Right lobe of liver (tissue), 6 donors: Measurements from ENCODE around the gene HTR4. TPM values are rescaled to one million over a fixed set of nuclear protein-coding genes. Genes with fewer than 3 reads are reported as not detected.

Experiments
- ATAC-seq, 4 donors: fragments of 200-7000 bp; cut with Tn5 transposase; one replicate each; pipeline ENCODE4 v1.9.1; 2020; ENCODE audit warnings: mild to moderate bottlenecking in 4 of 4, moderate library complexity in 4 of 4
- DNase-seq, 3 donors: peaks; one replicate each; pipeline ENCODE4 v3.0.0-alpha.2; 2020
- H3K27ac ChIP-seq, 3 donors: fragments of 200-600 bp; one replicate each; pipeline ENCODE4 v1.8.0; 2022
- H3K27me3 ChIP-seq, 2 donors: fragments of 200-600 bp; one replicate each; pipeline ENCODE4 v1.8.0; 2022
- H3K36me3 ChIP-seq, 4 donors: fragments of 200-600 bp; sonication (generic) in 1 of 4; one replicate each; pipeline versions ENCODE4 v1.5.1 to v1.8.0; 2017 to 2022; ENCODE audit warnings: control low read depth in 1 of 4
- H3K4me1 ChIP-seq, 4 donors: fragments of 200-600 bp; sonication (generic) in 1 of 4; one replicate each; pipeline versions ENCODE4 v1.5.1 to v1.8.0; 2017 to 2022; ENCODE audit warnings: control low read depth in 1 of 4
- H3K4me3 ChIP-seq, 3 donors: fragments of 200-600 bp; one replicate each; pipeline ENCODE4 v1.8.0; 2022
- H3K9me3 ChIP-seq, 4 donors: fragments of 200-600 bp; sonication (generic) in 1 of 4; one replicate each; pipeline versions ENCODE4 v1.5.1 to v1.8.0; 2017 to 2022; ENCODE audit warnings: control low read depth in 1 of 4
- POLR2A ChIP-seq: fragments of 450-650 bp; IDR thresholded peaks from one replicate; pipeline ENCODE4 v1.6.1; 2017; ENCODE audit warnings: antibody characterized with exemption, mild to moderate bottlenecking
- WGBS: methylation state at CpG from one replicate; pipeline ENCODE4 v1.1.6; 2018; ENCODE audit warnings: low coverage, low lambda C conversion rate; ENCODE audit not compliant: insufficient coverage; ENCODE audit errors: missing lambda C conversion rate; 5-methylcytosine and 5-hydroxymethylcytosine counted together
- intact Hi-C, 2 donors: fragments of 100-400 bp; cut with DNase I; formaldehyde crosslinking; loops; one replicate each; pipeline versions ENCODE4 v1.11.2 to v1.14.1; 2022
- total RNA-seq, 6 experiments: library from RNA; depleted of rRNA in 2 of 6; stranded (reverse); fragments of >200 nt in 2 of 6; fragmentation: NEBNext Ultra II Directional in 3 of 6; extraction: Animal tissue kit (Norgen Biotek cat#: 25700) in 3 of 6; gene quantifications; one replicate each; pipeline versions ENCODE4 v1.1.0 to v1.2.4, GENCODE V29; 2016 to 2023
- TF ChIP-seq, protein P1 (sequence below), 4 donors: fragments of 200-600 bp in 3 of 4; fragments of 450-650 bp in 1 of 4; IDR thresholded peaks; one replicate each; pipeline versions ENCODE4 v1.5.1 to v1.8.0; 2016 to 2022; ENCODE audit warnings: antibody characterized with exemption in 4 of 4, mild to moderate bottlenecking in 2 of 4
- donor health status: DM: no; HTN: yes; CAD: no.
- donor health status: DM: no; HTN: no; CAD: no.
- donor health status: DM: no; HTN: no; CAD: no.
- donor health status: DM: no; HTN: yes; CAD: no.
- donor health status: DM: no; HTN: yes; CAD: no.

HTR4 gene
- total RNA-seq, 6 experiments from 2014 or later: 0.12 to 0.23 (median 0.13) TPM; not detected in 3

DNA sequence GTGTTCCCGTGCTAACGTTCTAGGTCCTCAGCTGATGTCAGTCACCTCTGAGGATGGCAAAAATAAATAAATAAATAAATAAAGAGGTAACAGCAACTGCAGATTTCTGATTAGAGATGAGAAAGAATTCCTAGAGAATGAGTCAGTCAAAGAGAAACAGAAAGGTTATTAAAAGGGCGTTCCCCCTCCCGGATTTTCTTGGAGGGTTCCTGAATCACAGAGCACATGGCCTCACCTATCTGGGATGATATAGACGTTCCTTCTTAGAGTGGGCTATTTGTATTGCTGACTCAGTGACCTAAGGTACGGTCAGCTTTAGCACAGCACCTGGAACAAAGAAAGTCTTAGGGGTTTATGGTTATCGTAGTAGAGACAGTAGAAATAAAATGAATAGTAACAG lies 30.6 kb downstream of the HTR4 start:
- DNase-seq (no peak), ATAC-seq (no peak)
- no peaks in the 10 kb centered on the region for H3K4me1 ChIP-seq
- H3K9me3 ChIP-seq: no peaks in the 10 kb centered on the region
- no peaks in the 10 kb centered on the region for H3K27me3 ChIP-seq
- H3K27ac ChIP-seq: no peak overlapping the region
- no peaks in the 10 kb centered on the region for H3K36me3 ChIP-seq
- TF ChIP-seq POLR2A: no peak
- TF ChIP-seq, protein P1, sequence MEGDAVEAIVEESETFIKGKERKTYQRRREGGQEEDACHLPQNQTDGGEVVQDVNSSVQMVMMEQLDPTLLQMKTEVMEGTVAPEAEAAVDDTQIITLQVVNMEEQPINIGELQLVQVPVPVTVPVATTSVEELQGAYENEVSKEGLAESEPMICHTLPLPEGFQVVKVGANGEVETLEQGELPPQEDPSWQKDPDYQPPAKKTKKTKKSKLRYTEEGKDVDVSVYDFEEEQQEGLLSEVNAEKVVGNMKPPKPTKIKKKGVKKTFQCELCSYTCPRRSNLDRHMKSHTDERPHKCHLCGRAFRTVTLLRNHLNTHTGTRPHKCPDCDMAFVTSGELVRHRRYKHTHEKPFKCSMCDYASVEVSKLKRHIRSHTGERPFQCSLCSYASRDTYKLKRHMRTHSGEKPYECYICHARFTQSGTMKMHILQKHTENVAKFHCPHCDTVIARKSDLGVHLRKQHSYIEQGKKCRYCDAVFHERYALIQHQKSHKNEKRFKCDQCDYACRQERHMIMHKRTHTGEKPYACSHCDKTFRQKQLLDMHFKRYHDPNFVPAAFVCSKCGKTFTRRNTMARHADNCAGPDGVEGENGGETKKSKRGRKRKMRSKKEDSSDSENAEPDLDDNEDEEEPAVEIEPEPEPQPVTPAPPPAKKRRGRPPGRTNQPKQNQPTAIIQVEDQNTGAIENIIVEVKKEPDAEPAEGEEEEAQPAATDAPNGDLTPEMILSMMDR (IDR thresholded peaks at IDR 0.05): no peak
- H3K4me3 ChIP-seq: no peak overlapping the region
- intact Hi-C loops: no loop called here
- 62% methylated on average over 7 of the region's 7 CpGs for WGBS

DNA sequence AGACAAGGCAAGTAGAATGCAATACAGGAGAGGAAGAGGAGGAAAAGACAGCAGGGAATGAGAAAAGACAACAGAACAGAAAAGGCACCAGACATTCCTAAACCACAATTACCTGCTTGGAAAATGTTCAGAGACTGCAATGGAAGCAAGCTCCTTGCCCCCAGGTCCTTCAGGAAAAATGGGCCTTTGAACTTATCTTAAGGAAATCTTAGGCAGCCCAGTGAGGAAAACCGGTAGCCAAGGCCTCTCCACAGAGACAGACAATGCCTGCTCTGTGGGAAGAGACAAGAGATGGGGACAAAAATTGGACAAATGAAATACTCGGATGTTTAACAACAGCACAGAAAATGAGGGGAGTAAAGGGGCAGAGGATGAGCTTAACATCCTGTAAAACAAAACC lies 31.2 kb downstream of the HTR4 start:
- no peak for TF ChIP-seq POLR2A
- TF ChIP-seq, protein P1 (IDR thresholded peaks at IDR 0.05): no peak
- Histone ChIP-seq H3K4me3 (no peak overlapping the region), H3K9me3 (no peaks in the 10 kb centered on the region), H3K4me1 (no peaks in the 10 kb centered on the region), H3K27ac (no peak overlapping the region), H3K27me3 (no peaks in the 10 kb centered on the region), H3K36me3 (no peaks in the 10 kb centered on the region)
- no peak for DNase-seq
- WGBS: 67% methylated on average over 1 of the region's 2 CpGs
- intact Hi-C loops: no loop called here
- no peak for ATAC-seq

DNA sequence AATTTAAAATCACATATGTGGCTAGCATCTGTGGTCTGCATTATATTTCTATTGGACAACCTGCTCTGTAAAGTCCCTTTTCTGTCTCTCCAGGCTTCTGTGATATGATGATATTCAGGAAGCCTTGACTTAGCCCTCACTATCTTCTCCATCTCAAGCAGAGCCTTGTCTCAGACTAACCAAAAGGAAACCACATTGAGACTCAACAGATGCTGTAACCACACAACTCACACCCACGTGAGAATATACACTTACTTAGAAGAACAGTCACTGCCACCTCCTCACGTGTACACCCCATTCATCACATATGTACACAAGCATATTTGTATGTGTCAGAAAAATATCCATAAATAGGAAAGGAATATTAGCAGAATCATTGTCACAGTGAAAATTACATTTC lies 33.6 kb downstream of the HTR4 start:
- intact Hi-C loops: no loop called here
- 27% methylated on average over 2 of the region's 2 CpGs for WGBS
- Histone ChIP-seq H3K36me3 (no peaks in the 10 kb centered on the region), H3K4me1 (no peaks in the 10 kb centered on the region), H3K27ac (no peak overlapping the region), H3K27me3 (no peaks in the 10 kb centered on the region), H3K9me3 (no peaks in the 10 kb centered on the region), H3K4me3 (no peak overlapping the region)
- no peak for TF ChIP-seq POLR2A
- TF ChIP-seq, protein P1 (IDR thresholded peaks at IDR 0.05): no peak
- ATAC-seq (peak in 1 of 4 donors; percentile 24), DNase-seq (no peak)

DNA sequence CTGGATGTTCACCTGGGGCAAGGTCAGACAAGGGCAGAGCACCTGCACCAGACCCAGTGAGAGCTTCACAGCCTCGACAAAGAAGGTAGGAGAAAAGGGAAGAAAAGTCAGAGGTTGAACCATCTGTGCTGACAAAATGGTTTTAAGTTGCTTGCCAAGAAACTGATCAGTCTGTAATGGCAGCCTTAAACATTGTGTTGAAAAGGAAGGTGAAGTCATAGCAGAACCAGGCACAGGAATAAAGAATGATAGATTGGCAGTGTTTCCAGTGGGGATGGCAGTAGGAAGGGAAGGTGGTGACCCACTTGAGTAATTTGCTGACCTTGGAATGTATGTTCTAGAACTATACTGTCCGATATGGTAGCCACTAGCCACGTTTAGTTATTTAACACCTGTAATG lies 34.2 kb downstream of the HTR4 start:
- no peak overlapping the region for H3K4me3 ChIP-seq
- WGBS: 58% methylated on average over 3 of the region's 3 CpGs
- intact Hi-C loops: no loop called here
- H3K9me3 ChIP-seq: no peaks in the 10 kb centered on the region
- no peaks in the 10 kb centered on the region for H3K36me3 ChIP-seq
- no peak overlapping the region for H3K27ac ChIP-seq
- no peaks in the 10 kb centered on the region for H3K27me3 ChIP-seq
- H3K4me1 ChIP-seq: no peaks in the 10 kb centered on the region
- TF ChIP-seq POLR2A: no peak
- TF ChIP-seq, protein P1 (IDR thresholded peaks at IDR 0.05): no peak
- ATAC-seq: no peak
- DNase-seq: no peak

DNA sequence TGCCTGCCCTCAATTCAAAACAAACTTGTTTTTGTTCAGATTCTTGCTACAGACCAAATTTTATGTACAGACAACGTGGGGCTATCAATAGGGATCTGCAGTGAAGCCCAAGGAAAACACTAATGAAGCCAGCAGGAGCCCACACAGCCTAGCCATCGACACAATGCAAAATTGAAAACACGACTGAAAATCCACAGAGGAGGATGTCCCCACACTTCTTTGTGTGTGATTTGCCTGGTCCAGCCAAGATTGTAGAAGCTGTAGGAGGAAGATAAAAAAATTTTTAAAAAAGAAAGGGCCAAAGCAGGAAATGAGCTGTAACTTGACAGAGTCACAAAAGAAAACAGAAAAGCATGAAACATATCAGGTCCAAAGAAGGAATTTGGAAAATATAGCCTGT lies 34.8 kb downstream of the HTR4 start:
- no peak for ATAC-seq
- TF ChIP-seq POLR2A: no peak
- TF ChIP-seq, protein P1 (IDR thresholded peaks at IDR 0.05): no peak
- H3K27me3 ChIP-seq: no peaks in the 10 kb centered on the region
- DNase-seq: no peak
- H3K9me3 ChIP-seq: no peaks in the 10 kb centered on the region
- H3K4me3 ChIP-seq: no peak overlapping the region
- no peaks in the 10 kb centered on the region for H3K36me3 ChIP-seq
- WGBS: 43% methylated on average over 3 of the region's 3 CpGs
- no peak overlapping the region for H3K27ac ChIP-seq
- intact Hi-C loops: no loop called here
- no peaks in the 10 kb centered on the region for H3K4me1 ChIP-seq
